Activated CD4-positive, alpha-beta T cell treated with anti-CD3 and anti-CD28 coated beads, Interleukin-10, Interleukin-2, amounts not matched to agents 100 ng/mL and 50 ng/mL, durations not matched to agents 16 hours and 8 hours (primary cell): ENCODE data around the gene CD48.
"Not testable (repeated sequence)": the region's sequence is repeated elsewhere in the genome, so short reads cannot be mapped to it uniquely, and the experiment has no call there.

Experiments
- DNase-seq: peaks from one replicate; pipeline ENCODE4 v3.0.0-alpha.2; 2020

The CD48 gene

GRCh38 chr1:160712525-160713080, 981 bp upstream of the CD48 start:
- peak; percentile 85 for DNase-seq

GRCh38 chr1:160711276-160711601, 383 bp downstream of the CD48 start:
- DNase-seq = no peak

GRCh38 chr1:160710517-160711252, 937 bp downstream of the CD48 start:
- DNase-seq = peak; percentile 44

GRCh38 chr1:160709715-160710114, 1.9 kb downstream of the CD48 start:
- no peak for DNase-seq

- DNase-seq = peak; percentile 70
These were observed 2.8 kb downstream of the CD48 start for GRCh38 chr1:160708801-160709200.

- DNase-seq = peak; percentile 56
These were observed 3.5 kb downstream of the CD48 start for GRCh38 chr1:160708118-160708517.

- peak; percentile 71 for DNase-seq
These were observed 4.2 kb downstream of the CD48 start for GRCh38 chr1:160707236-160708064.

GRCh38 chr1:160706526-160707235, 4.9 kb downstream of the CD48 start:
- DNase-seq = no peak

GRCh38 chr1:160705742-160706141, 5.9 kb downstream of the CD48 start:
- DNase-seq = peak; percentile 34

GRCh38 chr1:160705212-160705621, 6.4 kb downstream of the CD48 start:
- peak; percentile 38 for DNase-seq

GRCh38 chr1:160704250-160704649, 7.4 kb downstream of the CD48 start:
- no peak for DNase-seq

GRCh38 chr1:160702100-160702499, 9.5 kb downstream of the CD48 start:
- no peak for DNase-seq

- not testable (repeated sequence) for DNase-seq
These were observed 19.2 kb downstream of the CD48 start for GRCh38 chr1:160692390-160692789.

GRCh38 chr1:160685266-160685665, 26.4 kb downstream of the CD48 start:
- DNase-seq = peak; percentile 84

- DNase-seq = peak; percentile 74
These were observed 28.4 kb downstream of the CD48 start for GRCh38 chr1:160682983-160683865.

GRCh38 chr1:160681891-160682140, 29.8 kb downstream of the CD48 start:
- DNase-seq = no peak

GRCh38 chr1:160681066-160681890, 30.3 kb downstream of the CD48 start:
- DNase-seq = peak; percentile 89

GRCh38 chr1:160680399-160680798, 31.2 kb downstream of the CD48 start:
- no peak for DNase-seq

- DNase-seq = no peak
These were observed 31.7 kb downstream of the CD48 start for GRCh38 chr1:160679893-160680292.

- no peak for DNase-seq
These were observed 34.6 kb downstream of the CD48 start for GRCh38 chr1:160676869-160677597.
